GM18526 (cell line): ENCODE data around the gene TIAM1.

ENCODE experiments used
- POLR2A ChIP-seq: IDR thresholded peaks from 3 replicates; pipeline ENCODE4 v1.6.1; 2011; ENCODE audit not compliant: insufficient read length; ENCODE audit errors: extremely low read depth

The TIAM1 gene

DNA sequence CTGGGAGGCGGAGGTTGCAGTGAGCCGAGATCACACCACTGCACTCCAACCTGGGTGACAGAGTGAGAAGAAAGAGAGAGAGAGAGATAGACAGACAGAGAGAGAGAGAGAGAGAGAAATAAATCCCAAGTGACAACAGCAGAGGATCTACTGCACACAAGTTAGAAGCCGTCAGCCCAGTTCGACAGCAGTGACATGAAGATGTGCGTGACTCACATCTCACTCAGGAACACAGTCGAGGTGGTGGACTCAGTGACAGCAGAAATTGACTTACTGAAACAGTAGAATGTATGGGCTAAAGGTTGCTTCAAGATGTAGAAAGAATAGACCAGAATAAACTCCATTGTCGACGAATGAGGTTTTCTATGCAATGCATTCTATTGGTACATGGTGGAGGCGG is 228.8 kb downstream of the TIAM1 start:
- TF ChIP-seq POLR2A: no peak

DNA sequence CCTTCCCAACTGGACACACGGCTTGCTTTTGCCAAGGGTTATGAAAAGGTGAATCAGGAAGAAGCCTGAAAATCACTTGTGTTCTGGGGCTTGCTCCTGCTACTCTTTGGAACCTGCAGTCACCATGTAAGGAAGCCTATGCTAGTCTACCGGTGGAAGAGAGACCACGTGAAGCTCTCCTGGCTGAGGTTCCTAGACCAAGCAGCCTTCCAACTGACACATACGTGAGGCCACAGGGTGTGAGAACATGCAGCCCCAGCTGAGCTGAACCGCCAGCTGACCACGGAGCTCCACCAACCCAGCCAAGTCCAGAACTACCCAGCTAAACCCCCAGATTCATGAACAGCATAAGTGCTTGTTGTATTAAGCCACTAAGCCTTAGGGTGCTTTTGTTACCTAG is 233.0 kb downstream of the TIAM1 start:
- TF ChIP-seq POLR2A: no peak

DNA sequence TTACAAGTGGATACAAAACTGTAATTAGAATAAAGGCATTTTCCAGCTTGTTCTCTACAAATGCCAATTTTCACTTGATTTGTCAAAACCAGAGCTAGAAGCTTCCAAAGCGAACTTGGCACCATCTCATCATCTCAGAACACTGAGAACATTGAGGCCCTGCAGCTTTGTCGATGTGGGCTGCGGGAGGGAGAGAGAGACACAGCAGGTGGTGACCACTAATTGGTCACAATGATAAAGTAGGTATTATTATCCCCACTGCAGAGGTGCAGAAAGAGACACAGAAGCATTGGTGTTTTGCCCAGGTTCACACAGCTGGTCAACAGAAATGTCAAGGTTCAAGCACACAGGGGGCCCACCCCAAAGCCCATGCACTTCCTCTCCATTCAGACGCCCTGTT is 233.6 kb downstream of the TIAM1 start:
- no peak for TF ChIP-seq POLR2A

DNA sequence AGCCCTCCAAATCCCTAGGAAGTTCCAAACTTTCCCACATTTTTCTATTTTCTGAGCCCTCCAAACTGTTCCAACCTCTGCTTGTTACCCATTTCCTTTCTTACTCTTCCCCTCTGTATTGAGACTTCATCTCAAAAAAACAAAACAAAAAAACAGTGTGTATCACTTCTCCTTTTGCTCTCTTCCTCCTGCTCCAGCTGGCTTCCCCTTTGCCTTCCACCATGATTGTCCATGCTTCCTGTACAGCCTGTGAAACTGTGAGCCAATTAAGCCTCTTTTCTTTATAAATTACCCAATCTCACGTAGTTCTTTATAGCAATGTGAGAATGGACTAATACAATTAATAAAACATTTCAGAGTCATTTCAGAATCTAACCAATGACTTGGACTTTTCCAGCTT is 236.2 kb downstream of the TIAM1 start:
- TF ChIP-seq POLR2A: no peak

DNA sequence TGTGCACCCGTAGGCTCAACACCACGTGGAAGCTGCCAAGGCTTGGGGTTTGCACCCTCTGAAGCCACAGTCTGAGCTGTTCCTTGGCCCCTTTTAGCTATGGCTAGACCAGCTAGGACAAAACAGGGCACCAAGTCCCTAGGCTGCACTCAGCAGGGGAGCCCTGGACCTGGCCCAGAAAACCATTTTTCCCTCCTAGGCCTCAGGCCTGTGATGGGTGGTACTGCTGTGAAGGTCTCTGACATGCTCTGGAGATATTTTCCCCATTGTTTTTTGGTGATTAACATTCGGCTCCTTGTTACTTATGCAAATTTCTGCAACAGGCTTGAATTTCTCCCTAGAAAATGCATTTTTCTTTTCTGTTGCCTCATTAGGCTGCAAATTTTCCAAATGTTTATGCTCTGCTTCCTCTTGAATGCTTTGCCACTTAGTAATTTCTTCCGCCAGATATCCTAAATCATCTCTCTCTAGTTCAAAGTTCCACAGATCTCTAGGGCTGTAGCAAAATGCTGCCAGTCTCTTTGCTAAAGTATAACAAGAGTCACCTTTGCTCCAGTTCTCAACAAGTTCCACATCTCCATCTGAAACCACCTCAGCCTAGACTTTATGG is 236.8 kb downstream of the TIAM1 start:
- no peak for TF ChIP-seq POLR2A

DNA sequence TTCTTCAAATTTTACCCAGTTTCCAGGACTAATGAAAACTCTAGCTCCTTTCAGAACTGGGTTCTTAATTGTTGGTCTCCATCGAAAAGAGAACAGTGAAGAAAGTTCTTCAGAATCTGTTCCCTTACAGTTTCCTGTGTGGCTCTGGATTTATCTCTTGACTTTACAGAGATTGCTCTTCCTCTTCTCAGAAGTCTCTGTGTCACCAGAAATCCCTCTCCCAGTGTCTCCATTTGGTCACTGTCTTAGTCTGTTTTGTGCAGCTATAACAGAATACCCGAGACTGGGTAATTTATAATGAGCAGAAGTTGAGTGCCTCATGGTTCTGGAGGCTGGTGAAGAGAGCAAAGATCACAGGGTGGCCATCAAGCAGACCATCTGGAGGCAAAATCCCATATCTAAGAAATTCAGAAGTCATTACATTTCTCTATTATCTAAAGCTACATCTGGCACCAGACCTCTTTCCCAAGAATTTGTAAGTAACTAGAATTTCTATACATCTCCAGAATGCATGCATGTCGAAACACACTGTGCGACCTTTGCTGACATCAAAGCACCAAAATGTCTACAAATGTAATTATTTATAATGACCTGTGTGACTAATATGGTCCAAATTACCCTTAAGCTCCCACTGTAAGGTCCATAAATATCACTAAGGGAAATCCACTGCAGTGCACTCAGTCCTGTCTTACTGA is 240.3 kb downstream of the TIAM1 start:
- no peak for TF ChIP-seq POLR2A

DNA sequence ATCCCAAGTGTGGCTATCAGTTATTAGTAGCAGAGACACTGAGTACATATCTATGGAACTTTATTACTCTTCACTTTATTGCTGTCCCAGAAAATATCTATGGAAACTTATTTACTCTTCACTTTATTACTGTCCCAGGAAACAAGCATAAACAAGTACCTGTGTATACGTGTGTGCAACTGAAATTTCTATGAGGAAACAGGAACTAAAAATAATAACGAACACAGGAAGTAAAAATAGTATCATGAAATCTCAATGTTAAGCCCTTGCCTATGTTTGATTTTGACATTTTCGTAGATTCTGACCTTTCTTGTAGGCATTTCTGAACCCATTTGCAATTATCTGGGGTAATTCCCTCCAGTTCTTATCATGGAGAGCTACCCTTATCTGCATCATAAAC is 240.9 kb downstream of the TIAM1 start:
- TF ChIP-seq POLR2A: no peak

DNA sequence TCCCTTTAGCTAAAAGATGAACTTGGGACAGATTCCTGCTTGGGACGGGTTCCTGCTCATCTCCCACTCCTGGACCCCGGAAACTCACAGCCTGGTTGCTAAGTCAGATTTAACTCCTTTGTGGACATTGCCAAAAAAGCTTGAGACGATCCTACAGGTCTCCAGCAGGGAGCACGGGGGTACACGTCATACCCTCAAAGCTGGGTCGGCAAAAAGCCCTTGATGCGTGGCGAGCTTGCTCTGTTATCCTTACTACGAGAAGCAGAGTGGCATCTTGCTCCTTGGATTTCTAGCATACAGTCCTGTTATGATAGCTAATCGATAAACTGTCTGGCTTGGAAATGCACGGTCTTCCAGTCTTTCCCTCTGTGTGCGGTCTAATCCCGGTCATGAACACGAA is 244.9 kb downstream of the TIAM1 start:
- TF ChIP-seq POLR2A: no peak

DNA sequence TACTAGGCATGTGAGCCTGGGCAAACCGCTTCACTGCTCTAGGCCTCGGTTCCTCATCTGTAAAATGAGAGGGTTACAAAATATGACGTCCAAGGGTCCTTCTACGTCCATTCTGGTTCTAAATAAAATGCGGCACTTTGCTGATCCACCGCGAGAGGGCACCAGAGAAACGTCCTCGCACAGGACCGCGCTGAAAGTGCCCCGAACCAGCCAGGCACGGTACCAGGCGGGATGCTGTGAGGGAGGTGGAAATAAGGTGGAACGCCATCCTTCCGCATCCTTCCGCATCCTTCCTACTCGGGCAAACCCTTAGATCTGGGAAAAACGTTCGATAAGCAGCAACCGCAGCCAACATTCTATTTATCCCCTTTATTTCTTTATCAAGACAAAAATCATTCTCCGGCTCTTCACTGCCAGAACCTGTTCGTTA is 245.5 kb downstream of the TIAM1 start:
- no peak for TF ChIP-seq POLR2A

DNA sequence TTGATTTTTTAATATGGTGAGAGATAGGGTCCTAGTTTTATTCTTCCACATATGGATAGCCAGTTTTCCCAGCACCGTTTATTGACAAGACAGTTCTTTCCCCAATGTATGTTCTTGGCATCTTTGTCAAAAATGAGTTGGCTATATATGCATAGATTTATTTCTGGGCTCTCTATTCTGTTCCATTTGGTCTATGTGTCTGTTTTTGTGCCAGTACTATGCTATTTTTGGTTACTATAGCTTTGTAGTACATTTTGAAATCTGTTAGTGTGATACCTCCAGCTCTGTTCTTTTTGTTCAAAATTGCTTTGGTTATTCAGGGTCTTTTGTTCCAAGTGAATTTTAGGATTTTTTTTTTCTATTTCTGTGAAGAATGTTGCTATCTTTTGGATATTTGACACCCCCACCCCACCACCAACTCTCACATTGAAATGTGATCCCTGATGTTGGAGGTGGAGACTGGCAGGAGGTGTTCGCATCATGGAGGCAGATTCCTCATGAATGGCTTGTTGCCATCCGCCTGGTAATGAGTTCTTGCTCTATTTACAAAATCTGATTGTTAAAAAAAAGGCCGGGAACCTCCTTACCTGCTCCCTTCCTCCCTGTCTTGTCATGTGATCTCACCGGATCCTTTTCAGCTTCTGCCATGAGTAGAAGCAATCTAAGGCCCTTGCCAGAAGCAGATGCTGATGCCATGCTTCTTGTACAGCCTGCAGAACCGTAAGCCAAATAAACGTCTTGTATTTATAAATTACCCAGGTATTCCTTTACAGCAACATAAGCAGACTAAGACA is 251.0 kb downstream of the TIAM1 start:
- TF ChIP-seq POLR2A: no peak

DNA sequence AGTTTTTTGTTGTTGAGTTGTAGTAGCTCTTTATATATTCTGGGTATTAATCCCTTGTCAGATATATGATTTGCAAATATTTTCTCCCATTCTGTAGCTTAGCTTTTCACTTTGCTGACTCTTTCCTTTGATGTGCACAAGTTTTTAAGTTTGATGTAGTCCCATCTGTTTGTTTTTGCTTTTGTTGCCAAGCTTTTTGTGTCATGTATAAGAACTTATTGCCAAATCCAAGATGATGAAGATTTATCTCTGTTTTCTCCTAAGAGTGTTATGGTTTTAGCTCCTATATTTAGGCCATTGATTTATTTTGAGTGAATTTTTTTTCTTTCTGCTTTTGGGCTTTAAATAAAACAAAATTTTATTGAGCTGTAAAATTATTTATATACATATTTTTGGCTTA is 253.7 kb downstream of the TIAM1 start:
- no peak for TF ChIP-seq POLR2A

DNA sequence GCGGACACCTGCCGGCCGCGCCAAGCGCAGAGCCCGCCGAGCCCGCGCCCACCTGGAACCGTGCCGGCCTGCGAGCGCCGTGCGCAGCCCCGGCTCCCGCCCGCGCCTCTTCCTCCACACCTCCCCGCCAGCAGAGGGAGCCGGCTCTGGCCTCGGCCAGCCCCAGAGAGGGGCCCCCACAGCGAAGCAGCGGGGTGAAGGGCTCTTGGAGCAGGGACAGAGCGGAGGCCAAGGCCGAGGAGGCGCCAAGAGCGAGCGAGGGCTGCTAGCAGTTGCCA is 255.6 kb downstream of the TIAM1 start:
- TF ChIP-seq POLR2A: no peak

DNA sequence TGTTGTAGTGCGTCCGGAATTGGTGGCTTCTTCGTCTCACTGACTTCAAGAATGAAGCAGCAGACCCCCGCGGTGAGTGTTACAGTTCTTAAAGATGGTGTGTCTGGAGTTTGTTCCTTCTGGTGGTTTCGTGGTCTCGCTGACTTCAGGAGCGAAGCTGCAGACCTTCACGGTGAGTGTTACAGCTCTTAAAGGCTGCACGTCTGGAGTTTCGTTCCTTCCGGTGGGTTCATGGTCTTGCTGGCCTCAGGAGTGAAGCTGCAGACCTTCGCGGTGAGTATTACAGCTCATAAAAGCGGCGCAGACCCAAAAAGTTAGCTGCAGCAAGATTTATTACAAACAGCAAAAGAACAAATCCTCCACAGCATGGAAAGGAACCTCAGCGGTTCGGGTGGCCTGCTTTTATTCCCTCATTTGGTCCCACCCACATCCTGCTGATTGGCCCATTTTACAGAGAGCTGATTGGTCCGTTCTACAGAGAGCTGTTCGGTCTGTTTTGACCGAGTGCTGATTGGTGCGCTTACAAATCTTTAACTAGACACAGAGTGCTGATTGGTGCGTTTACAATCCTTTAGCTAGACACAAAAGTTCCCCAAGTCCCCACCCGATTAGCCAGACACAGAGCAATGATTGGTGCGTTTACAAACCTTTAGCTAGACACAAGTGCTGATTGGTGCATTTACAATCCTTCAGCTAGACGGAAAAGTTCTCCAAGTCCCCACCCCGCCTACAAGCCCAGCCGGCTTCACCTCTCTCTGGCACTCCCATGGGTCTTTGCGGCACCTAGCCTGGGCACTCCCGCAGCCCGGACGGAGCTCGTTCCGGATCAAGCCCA is 256.2 kb downstream of the TIAM1 start:
- no peak for TF ChIP-seq POLR2A

DNA sequence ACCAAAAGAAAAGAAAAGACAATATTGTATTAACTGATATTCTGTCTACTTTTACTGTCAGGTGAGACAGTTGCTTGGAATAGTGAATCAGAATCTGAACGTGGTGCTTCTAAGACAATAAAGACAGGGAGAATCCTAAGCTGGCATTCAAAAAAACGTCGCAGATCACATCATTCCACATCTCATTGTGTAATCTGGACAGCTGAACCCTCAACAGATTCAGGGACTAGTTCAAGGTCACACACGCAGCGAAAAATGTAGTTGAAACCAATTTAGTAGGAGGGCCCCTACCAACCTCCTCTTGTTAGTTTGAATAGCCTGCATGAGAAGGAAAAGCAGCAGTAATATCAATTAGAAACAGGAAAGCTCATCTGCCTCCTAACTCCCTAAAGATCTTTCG is 259.4 kb downstream of the TIAM1 start:
- TF ChIP-seq POLR2A: no peak

DNA sequence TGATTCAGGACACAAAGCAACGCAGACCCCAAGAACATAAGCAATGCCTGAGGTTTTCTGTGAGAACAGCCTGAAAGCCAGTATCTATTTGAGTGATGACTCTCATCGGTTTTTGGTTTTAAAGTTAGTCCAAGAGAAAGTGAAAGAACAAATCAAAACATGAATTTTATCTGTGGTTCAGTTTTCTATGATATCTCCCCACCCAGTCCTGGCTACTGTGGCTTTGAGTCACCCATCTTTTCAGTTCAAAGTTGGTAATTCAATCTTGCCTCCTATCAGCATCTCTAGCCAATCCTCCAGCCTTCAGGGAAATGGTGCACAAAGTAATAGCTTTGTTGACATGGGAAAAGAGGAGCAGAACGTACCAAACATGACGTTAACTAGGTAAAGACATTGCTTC is 265.3 kb downstream of the TIAM1 start:
- no peak for TF ChIP-seq POLR2A

DNA sequence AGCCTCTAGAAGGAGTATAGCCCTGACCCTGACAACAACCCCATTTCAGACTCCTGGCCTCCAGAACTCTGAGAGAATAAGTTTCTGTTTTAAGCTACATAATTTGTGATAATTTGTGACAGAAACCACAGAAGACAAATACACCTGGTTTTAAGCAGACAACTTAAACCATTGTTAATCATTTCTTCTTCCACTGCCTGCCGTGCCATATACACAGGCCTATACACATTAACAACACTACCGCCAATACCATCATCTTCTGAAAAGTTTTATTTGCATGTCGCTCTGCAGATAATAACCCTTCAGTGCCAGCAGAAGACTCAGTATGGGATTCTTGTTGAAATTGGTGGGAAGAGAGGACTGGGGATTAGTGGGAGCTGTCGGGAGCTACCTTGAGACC is 265.8 kb downstream of the TIAM1 start:
- no peak for TF ChIP-seq POLR2A

DNA sequence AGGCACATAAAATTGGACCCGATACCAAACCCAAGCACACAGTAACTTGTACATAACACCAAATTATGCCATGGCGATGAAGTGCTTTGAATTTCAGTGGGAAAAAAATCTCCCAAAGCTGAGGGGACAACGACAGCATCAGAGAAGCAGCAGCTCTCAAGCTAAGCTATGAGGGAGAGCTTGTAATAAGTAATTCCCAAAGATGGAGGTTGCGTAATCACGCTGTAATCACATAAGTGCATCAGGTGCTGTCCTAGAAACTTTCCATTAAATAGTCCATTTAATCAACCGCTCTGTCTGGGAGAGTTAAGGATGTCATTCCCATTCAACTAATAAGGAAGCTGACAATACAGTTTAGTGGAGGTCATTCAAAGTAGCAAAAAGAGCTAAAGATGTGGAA is 268.2 kb downstream of the TIAM1 start:
- no peak for TF ChIP-seq POLR2A
